Progenitor cell of endocrine pancreas (in vitro differentiated cells): Measurements from ENCODE around the gene LHX8. TPM values are rescaled to one million over a fixed set of nuclear protein-coding genes. Genes with fewer than 3 reads are reported as not detected.

Experiments
- DNase-seq: peaks from one replicate; pipeline ENCODE4 v3.0.0; 2021; ENCODE audit warnings: low spot score; ENCODE audit not compliant: unreplicated experiment
- H3K27ac Mint-ChIP-seq: 2 replicates; pipeline ENCODE4 v1.8.0; 2021; ENCODE audit warnings: mild to moderate bottlenecking, moderate library complexity, mixed read lengths
- H3K27me3 Mint-ChIP-seq: 2 replicates; pipeline ENCODE4 v1.8.0; 2021; ENCODE audit warnings: mixed read lengths
- H3K36me3 Mint-ChIP-seq: 2 replicates; pipeline ENCODE4 v1.8.0; 2022; ENCODE audit warnings: mixed read lengths; ENCODE audit not compliant: insufficient read depth
- H3K4me1 Mint-ChIP-seq: 2 replicates; pipeline ENCODE4 v1.8.0; 2021; ENCODE audit warnings: low read depth, mixed read lengths
- H3K4me3 Mint-ChIP-seq: 2 replicates; pipeline ENCODE4 v1.8.0; 2021; ENCODE audit warnings: low read depth, mild to moderate bottlenecking, moderate library complexity, mixed read lengths
- H3K9me3 Mint-ChIP-seq: 2 replicates; pipeline ENCODE4 v1.8.0; 2021; ENCODE audit warnings: low read depth, mixed read lengths
- total RNA-seq: library from RNA; stranded (reverse); gene quantifications from 2 replicates; pipeline ENCODE4 v1.2.1, GENCODE V29; 2021
- TF ChIP-seq, protein P1 (sequence below): fragments of 200-600 bp; sonication (generic); IDR thresholded peaks from one replicate; pipeline ENCODE4 v1.5.0; 2021; ENCODE audit warnings: antibody characterized with exemption, mild to moderate bottlenecking; ENCODE audit not compliant: unreplicated experiment

Gene LHX8
- total RNA-seq, 1 donor from 2014 or later, result not detected

DNA sequence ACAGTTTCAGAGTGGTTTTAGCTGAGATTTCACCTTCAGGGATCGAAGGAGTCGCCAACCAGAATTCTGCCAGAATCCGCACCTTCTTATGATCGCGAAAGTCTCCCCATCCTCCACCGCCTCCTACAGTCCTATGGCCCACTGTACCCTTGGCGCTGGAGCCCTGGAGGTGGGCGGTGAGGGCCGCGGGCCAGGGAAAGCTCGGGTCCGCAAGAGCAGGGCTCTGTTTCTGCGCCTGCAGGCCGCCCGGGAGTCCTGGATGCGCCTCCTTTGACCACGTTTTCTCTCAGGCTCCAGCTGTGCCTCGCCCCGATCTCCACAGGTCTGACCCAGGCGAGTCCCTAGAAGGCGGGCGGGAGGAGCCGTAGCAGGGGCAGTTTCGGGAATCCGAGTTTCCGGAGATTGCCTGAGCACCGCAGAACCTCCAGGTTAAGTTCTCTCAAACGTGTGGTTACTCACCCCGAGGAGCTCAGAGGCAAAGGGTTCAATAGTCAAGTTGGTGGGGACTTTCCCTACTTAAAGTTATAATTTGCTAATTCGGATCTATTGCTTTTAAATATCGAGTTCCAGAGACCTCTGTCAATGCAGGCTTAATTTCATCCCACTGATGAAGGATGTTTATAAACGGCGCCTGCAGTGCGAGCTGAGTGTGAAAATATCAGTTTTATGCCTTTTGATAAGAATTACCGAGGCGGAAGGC lies 3.2 kb upstream of the LHX8 start:
- Mint-ChIP-seq H3K4me1 (peaks cover 18% of the 10 kb centered on the region), H3K36me3 (peaks cover 1% of the 10 kb centered on the region), H3K4me3 (no peak overlapping the region), H3K27ac (peak overlapping the region; percentile 69), H3K27me3 (peaks cover 97% of the 10 kb centered on the region), H3K9me3 (no peaks in the 10 kb centered on the region)
- TF ChIP-seq, protein P1, sequence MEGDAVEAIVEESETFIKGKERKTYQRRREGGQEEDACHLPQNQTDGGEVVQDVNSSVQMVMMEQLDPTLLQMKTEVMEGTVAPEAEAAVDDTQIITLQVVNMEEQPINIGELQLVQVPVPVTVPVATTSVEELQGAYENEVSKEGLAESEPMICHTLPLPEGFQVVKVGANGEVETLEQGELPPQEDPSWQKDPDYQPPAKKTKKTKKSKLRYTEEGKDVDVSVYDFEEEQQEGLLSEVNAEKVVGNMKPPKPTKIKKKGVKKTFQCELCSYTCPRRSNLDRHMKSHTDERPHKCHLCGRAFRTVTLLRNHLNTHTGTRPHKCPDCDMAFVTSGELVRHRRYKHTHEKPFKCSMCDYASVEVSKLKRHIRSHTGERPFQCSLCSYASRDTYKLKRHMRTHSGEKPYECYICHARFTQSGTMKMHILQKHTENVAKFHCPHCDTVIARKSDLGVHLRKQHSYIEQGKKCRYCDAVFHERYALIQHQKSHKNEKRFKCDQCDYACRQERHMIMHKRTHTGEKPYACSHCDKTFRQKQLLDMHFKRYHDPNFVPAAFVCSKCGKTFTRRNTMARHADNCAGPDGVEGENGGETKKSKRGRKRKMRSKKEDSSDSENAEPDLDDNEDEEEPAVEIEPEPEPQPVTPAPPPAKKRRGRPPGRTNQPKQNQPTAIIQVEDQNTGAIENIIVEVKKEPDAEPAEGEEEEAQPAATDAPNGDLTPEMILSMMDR, result no peak
- DNase-seq, result no peak

DNA sequence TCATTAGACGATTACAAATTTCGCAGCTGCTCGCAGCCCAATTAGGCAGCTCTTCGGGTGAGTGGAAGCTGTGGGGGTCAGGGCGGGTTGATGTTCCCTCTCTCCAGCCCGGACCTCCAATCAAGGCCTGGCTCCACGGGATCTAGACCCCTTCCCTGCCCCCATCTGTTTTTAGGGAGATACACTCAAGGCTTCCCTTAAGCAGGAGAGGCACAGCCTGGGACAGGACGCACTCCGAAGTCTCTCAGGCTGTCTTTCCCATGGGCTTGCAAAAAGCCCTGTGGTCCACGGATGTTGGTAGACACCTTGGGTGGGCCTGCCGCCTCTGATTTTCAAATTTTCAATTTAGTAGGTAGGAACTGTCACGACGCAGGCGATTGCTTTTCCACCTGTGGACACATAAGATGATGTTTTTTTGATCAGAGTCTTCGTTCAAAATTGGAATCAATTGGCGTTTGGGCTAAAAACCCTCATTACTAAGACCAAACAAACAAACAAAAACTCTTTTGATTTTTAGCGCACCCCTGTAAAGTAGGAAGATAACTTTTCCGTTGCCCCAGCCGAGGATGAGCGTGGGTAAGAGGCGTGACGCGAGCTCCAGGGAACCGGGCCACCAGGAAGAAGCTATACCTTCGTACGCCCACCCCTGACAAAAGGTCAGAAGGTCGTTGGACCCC lies 2.5 kb upstream of the LHX8 start:
- DNase-seq, result no peak
- H3K36me3 Mint-ChIP-seq, result peaks cover 1% of the 10 kb centered on the region
- no peak overlapping the region for H3K4me3 Mint-ChIP-seq
- no peak overlapping the region for H3K27ac Mint-ChIP-seq
- peaks cover 18% of the 10 kb centered on the region for H3K4me1 Mint-ChIP-seq
- TF ChIP-seq, protein P1, result no peak
- peaks cover 99% of the 10 kb centered on the region for H3K27me3 Mint-ChIP-seq
- H3K9me3 Mint-ChIP-seq, result no peaks in the 10 kb centered on the region

DNA sequence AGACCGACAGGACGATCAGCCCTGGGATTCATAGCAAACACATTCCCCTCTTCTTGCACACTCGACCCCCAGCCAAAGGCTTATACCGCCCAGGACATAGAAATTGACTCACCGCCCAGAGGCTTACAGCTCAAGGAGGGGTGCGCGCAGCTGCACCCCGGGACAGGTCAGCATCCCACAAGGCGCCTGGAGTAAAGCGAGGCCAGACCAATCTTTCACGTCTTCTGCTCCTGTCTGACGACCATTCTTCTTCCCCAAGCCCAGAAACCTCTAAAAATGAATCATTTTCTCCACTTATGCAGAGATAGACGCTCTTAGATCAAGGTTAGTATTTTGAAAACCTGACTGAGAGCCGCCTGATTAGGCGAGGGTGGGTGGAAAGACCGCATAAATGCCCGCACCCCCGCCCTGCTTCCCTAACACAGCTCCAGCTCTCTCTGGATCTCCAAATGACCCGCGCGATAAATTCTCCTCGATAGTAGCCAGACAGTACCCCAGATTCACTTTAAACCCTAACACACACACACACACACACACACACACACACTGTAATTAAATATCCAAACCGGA lies 1.9 kb upstream of the LHX8 start:
- Mint-ChIP-seq H3K4me3 (no peak overlapping the region), H3K27ac (no peak overlapping the region), H3K36me3 (peaks cover 1% of the 10 kb centered on the region), H3K9me3 (no peaks in the 10 kb centered on the region), H3K4me1 (peaks cover 19% of the 10 kb centered on the region), H3K27me3 (peaks cover 96% of the 10 kb centered on the region)
- TF ChIP-seq, protein P1, result no peak
- no peak for DNase-seq

DNA sequence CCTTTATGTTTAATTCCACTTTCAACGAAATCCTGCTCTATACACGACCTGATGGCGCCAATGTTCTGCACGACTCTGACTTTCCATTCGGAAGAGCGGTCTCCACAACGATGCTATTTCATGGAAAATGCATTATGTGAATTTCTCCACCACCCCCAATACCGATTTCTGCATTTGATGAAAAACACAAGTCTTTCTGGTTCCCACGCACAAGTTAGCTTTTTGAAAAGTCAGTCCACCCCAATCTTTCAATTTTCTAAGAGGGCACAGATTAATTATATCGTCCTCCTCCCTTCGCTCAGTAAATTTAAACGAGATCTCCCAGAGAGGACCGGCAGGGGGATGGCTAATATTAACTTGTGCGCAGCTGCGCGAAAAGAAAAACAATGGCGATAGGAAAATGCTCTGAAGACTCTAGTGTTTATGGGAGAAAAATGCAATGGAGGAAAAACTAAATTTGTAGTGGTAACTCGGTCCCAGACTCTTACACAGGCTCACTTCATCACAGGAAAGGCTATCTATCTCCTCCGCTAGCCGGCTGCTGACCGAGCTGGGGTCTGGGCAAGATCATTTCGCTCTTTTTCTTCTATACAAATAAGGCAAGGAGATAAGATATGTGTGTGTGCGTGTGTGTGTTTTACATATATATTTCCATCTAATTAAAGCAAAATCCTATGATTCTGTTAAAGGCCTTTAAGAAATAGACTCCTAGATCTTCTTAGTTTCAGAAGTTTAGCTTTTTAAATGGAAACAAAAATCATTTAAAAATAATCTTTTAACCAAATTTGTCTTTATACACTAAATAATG lies 1.2 kb upstream of the LHX8 start:
- TF ChIP-seq, protein P1, result no peak
- Mint-ChIP-seq H3K27ac (peak overlapping the region; percentile 50), H3K9me3 (no peaks in the 10 kb centered on the region), H3K4me1 (peaks cover 19% of the 10 kb centered on the region), H3K27me3 (peaks cover 96% of the 10 kb centered on the region), H3K36me3 (peaks cover 1% of the 10 kb centered on the region), H3K4me3 (no peak overlapping the region)
- no peak for DNase-seq
